ENCODE data around the gene ITGB3BP. TPM values are rescaled to one million over a fixed set of nuclear protein-coding genes. Genes with fewer than 3 reads are reported as not detected.

Gene ITGB3BP
- total and polyA plus RNA-seq, 2 experiments from 2014 or later, result 14.6 to 27.7 TPM

DNA sequence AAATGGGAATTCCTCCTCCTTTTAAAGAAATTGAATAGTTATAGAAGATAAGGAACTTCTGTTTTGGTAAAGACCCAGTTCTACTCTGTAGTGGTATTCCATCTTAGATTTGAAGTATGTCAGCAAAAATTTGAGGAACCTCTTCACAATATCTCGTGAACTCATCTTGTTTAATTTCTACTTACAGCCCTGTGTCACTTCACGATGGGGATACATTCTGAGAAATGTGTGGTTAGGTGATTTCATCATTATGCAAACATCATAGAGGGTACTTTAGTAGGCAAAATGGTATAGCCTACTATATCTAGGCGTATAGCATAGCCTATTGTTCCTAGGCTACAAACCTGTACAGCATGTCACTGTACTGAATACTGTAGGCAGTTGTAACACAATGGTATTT lies 119.6 kb downstream of the ITGB3BP start:
- Histone ChIP-seq H2AFZ (no peak overlapping the region), H3K79me2 (no peaks in the 10 kb centered on the region), H3K9me3 (ENCODE audit: low read depth) (no peaks in the 10 kb centered on the region), H3K36me3 (replicated peaks; ENCODE audit: insufficient read depth, low read depth) (no peaks in the 10 kb centered on the region), H3K4me2 (no peak overlapping the region), H3K9me2 (replicated peaks; ENCODE audit: insufficient read depth) (no peaks in the 10 kb centered on the region), H4K20me1 (ENCODE audit: insufficient read depth, poor library complexity, severe bottlenecking) (no peaks in the 10 kb centered on the region), H3K27me3 (no peaks in the 10 kb centered on the region), H3K4me1 (ENCODE audit: insufficient read depth) (no peaks in the 10 kb centered on the region), H3K27ac (no peak overlapping the region), H3K4me3 (no peak overlapping the region)
- DNase-seq (ENCODE audit: low spot score), result no peak
- TF ChIP-seq EZH2phosphoT487 (IDR thresholded peaks at IDR 0.05; ENCODE audit: low read depth, severe bottlenecking, unreplicated experiment) (no peak), EZH2 (IDR thresholded peaks at IDR 0.05; ENCODE audit: borderline replicate concordance) (no peak)
- TF ChIP-seq, protein P1, sequence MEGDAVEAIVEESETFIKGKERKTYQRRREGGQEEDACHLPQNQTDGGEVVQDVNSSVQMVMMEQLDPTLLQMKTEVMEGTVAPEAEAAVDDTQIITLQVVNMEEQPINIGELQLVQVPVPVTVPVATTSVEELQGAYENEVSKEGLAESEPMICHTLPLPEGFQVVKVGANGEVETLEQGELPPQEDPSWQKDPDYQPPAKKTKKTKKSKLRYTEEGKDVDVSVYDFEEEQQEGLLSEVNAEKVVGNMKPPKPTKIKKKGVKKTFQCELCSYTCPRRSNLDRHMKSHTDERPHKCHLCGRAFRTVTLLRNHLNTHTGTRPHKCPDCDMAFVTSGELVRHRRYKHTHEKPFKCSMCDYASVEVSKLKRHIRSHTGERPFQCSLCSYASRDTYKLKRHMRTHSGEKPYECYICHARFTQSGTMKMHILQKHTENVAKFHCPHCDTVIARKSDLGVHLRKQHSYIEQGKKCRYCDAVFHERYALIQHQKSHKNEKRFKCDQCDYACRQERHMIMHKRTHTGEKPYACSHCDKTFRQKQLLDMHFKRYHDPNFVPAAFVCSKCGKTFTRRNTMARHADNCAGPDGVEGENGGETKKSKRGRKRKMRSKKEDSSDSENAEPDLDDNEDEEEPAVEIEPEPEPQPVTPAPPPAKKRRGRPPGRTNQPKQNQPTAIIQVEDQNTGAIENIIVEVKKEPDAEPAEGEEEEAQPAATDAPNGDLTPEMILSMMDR (IDR thresholded peaks at IDR 0.05; ENCODE audit: poor library complexity), result no peak
- 79% methylated on average over 3 of the region's 3 CpGs for WGBS (ENCODE audit: low lambda C conversion rate, missing lambda C conversion rate)

DNA sequence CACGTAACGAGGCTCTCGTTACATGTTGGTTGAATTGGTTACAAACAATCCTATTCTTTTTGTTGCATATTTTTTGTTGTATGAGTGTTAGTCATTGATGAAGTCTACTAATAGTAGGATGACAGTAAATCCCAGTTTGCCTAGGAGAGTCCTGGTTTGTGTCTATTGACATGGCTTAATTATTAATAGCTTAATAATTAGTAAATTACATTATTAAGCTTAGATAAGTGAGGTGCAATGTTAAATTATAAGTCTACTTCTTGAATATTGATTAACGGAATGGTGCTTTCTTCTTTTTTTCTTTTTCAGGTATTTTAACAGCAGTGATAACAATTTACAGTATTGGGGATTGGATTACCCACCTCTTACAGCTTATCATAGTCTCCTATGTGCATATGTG lies 121.1 kb downstream of the ITGB3BP start:
- 88% methylated on average over 4 of the region's 4 CpGs for WGBS (ENCODE audit: low lambda C conversion rate, missing lambda C conversion rate)
- H3K79me2 ChIP-seq, result no peaks in the 10 kb centered on the region
- H3K4me2 ChIP-seq, result no peak overlapping the region
- no peak for DNase-seq (ENCODE audit: low spot score)
- no peaks in the 10 kb centered on the region for H4K20me1 ChIP-seq (ENCODE audit: insufficient read depth, poor library complexity, severe bottlenecking)
- H3K4me3 ChIP-seq, result no peak overlapping the region
- no peak overlapping the region for H3K27ac ChIP-seq
- no peaks in the 10 kb centered on the region for H3K27me3 ChIP-seq
- no peak overlapping the region for H2AFZ ChIP-seq
- H3K9me2 ChIP-seq (replicated peaks; ENCODE audit: insufficient read depth), result no peaks in the 10 kb centered on the region
- H3K4me1 ChIP-seq (ENCODE audit: insufficient read depth), result no peaks in the 10 kb centered on the region
- H3K36me3 ChIP-seq (replicated peaks; ENCODE audit: insufficient read depth, low read depth), result no peaks in the 10 kb centered on the region
- no peak for TF ChIP-seq EZH2phosphoT487 (IDR thresholded peaks at IDR 0.05; ENCODE audit: low read depth, severe bottlenecking, unreplicated experiment)
- TF ChIP-seq, protein P1 (IDR thresholded peaks at IDR 0.05; ENCODE audit: poor library complexity), result no peak
- no peak for TF ChIP-seq EZH2 (IDR thresholded peaks at IDR 0.05; ENCODE audit: borderline replicate concordance)
- H3K9me3 ChIP-seq (ENCODE audit: low read depth), result no peaks in the 10 kb centered on the region

Small RNA genes lying within 50 kb of the gene (small RNA-seq; reads per million reads assigned to genes)
- not detected for gene RF02105
- not detected for gene RF02106
- gene RF02107, result not detected
- not detected for gene RF02108
- not detected for gene RF02109
- not detected for gene RF02110
- gene RN7SL488P, result not detected
- gene RNU7-123P, result not detected

Other genes with a start within 250 kb of the ITGB3BP start
- gene FOXD3, start 200.7 kb downstream of the ITGB3BP start, total RNA-seq, result not detected in 2 replicates
- gene FOXD3, start 200.7 kb downstream of the ITGB3BP start, polyA plus RNA-seq, result not detected in 2 replicates
- 20.7 and 21.8 TPM in 2 replicates for gene ALG6, start 155.6 kb downstream of the ITGB3BP start, total RNA-seq
- 12.4 and 18.3 TPM in 2 replicates for gene ALG6, start 155.6 kb downstream of the ITGB3BP start, polyA plus RNA-seq
- gene EFCAB7, start 300 bp upstream of the ITGB3BP start, total RNA-seq, result 4.9 and 7.9 TPM in 2 replicates
- gene EFCAB7, start 300 bp upstream of the ITGB3BP start, polyA plus RNA-seq, result 4.3 and 4.8 TPM in 2 replicates
- 76.1 and 88.9 TPM in 2 replicates for gene PGM1, start 70.2 kb upstream of the ITGB3BP start, total RNA-seq
- 71.2 and 85.0 TPM in 2 replicates for gene PGM1, start 70.2 kb upstream of the ITGB3BP start, polyA plus RNA-seq